Right ventricle myocardium superior (tissue), 1 donor: ENCODE results near the gene CT55. TPM values are rescaled to one million over a fixed set of nuclear protein-coding genes. Genes with fewer than 3 reads are reported as not detected.
A peak's percentile ranks its signal among the peaks of the same experiment; 100 is the strongest.
"Not testable (repeated sequence)": the region's sequence is repeated elsewhere in the genome, so short reads cannot be mapped to it uniquely, and the experiment has no call there.

ENCODE experiments used
- ATAC-seq: fragments of 200-7000 bp; cut with Tn5 transposase; one replicate; pipeline ENCODE4 v1.9.1; 2020; ENCODE audit warnings: mild to moderate bottlenecking; ENCODE audit not compliant: poor library complexity
- DNase-seq: peaks from one replicate; pipeline ENCODE4 v3.0.0-alpha.2; 2020
- intact Hi-C: fragments of 100-400 bp; cut with DNase I; formaldehyde crosslinking; loops from one replicate; pipeline ENCODE4 v1.11.2; 2022
- long read RNA-seq: library from polyadenylated mRNA; unstranded; transcript quantifications from one replicate; pipeline ENCODE4 v2.0.0, GENCODE V29; 2021
- total RNA-seq: library from RNA; stranded (reverse); fragmentation: NEBNext Ultra II Directional; extraction: Animal tissue kit (Norgen Biotek cat#: 25700); gene quantifications from one replicate; pipeline ENCODE4 v1.2.1, GENCODE V29; 2021
- donor health status: DM: no; HTN: yes; CAD: no; lungs with severe emphysema.

CT55 gene
- total RNA-seq: not detected
- long read RNA-seq: 0 reads

- intact Hi-C loops: no loop called here
- ATAC-seq (no peak), DNase-seq (no peak)
Measured at GRCh38 chrX:135170877-135171519, at the start of gene CT55. CT55 (minus strand) TSS chrX:135171398; CDS start chrX:135171171, 227 bp downstream.

GRCh38 chrX:135213200-135213844 is 42.1 kb upstream of the CT55 start:
- intact Hi-C loops: no loop called here
- DNase-seq (no peak), ATAC-seq (no peak)

GRCh38 chrX:135206427-135206826 is 35.2 kb upstream of the CT55 start:
- peak; percentile 45 for DNase-seq
- intact Hi-C loops, ATAC-seq: not testable (repeated sequence)

- ATAC-seq (no peak), DNase-seq (no peak)
- intact Hi-C loops: no loop called here
Measured at GRCh38 chrX:135200297-135200696, 29.1 kb upstream of the CT55 start.

GRCh38 chrX:135194684-135195083 is 23.5 kb upstream of the CT55 start:
- DNase-seq (no peak), ATAC-seq (no peak)
- intact Hi-C loops: no loop called here

- intact Hi-C loops: no loop called here
- DNase-seq (no peak), ATAC-seq (no peak)
Measured at GRCh38 chrX:135193740-135194139, 22.5 kb upstream of the CT55 start.

GRCh38 chrX:135191838-135192237 is 20.6 kb upstream of the CT55 start:
- no peak for ATAC-seq

GRCh38 chrX:135185795-135186443 is 14.7 kb upstream of the CT55 start:
- no peak for ATAC-seq
- intact Hi-C loops: no loop called here
- no peak for DNase-seq

More at GRCh38 chrX:135191838-135192237, 20.6 kb upstream of the CT55 start:
- intact Hi-C loops: no loop called here
- DNase-seq: no peak

GRCh38 chrX:135178636-135179035 is 7.4 kb upstream of the CT55 start:
- no peak for ATAC-seq
- DNase-seq: no peak
- intact Hi-C loops: no loop called here

GRCh38 chrX:135170468-135170867 is 730 bp downstream of the CT55 start:
- ATAC-seq (no peak), DNase-seq (no peak)
- intact Hi-C loops: no loop called here

GRCh38 chrX:135169534-135169933 is 1.7 kb downstream of the CT55 start:
- intact Hi-C loops, DNase-seq, ATAC-seq: not testable (repeated sequence)

GRCh38 chrX:135168486-135168885 is 2.7 kb downstream of the CT55 start:
- DNase-seq: no peak
- intact Hi-C loops: no loop called here
- no peak for ATAC-seq

GRCh38 chrX:135154688-135155087 is 16.5 kb downstream of the CT55 start:
- DNase-seq, intact Hi-C loops, ATAC-seq: not testable (repeated sequence)

GRCh38 chrX:135126145-135126544 is 45.1 kb downstream of the CT55 start:
- ATAC-seq, DNase-seq, intact Hi-C loops: not testable (repeated sequence)

GRCh38 chrX:135120056-135120576 is 51.1 kb downstream of the CT55 start, which contains the start of gene ETDB:
ETDB (minus strand) TSS chrX:135120526; CDS start chrX:135119261, 1,265 bp downstream.
- DNase-seq, intact Hi-C loops, ATAC-seq: not testable (repeated sequence)

- ATAC-seq, intact Hi-C loops: not testable (repeated sequence)
Measured at GRCh38 chrX:135116064-135116463, 55.1 kb downstream of the CT55 start.

GRCh38 chrX:135114392-135114791 is 56.8 kb downstream of the CT55 start:
- intact Hi-C loops: no loop called here

More at GRCh38 chrX:135116064-135116463, 55.1 kb downstream of the CT55 start:
- not testable (repeated sequence) for DNase-seq

GRCh38 chrX:135112743-135113142 is 58.5 kb downstream of the CT55 start:
- ATAC-seq: no peak
- intact Hi-C loops: no loop called here

More at GRCh38 chrX:135114392-135114791, 56.8 kb downstream of the CT55 start:
- ATAC-seq (no peak), DNase-seq (no peak)

GRCh38 chrX:135112096-135112729 is 59.0 kb downstream of the CT55 start:
- DNase-seq (no peak), ATAC-seq (no peak)
- intact Hi-C loops: no loop called here

More at GRCh38 chrX:135112743-135113142, 58.5 kb downstream of the CT55 start:
- no peak for DNase-seq
